RWPE1 (cell line): Measurements from ENCODE around the gene VSTM4.

Source experiments
- CTCF ChIA-PET: fragments of 350-600 bp; sonication (Branson Sonifier 250); formaldehyde crosslinking; extraction: SDS; loops from one replicate; lab custom pipeline; 2021; lab: Yijun Ruan, JAX
- POLR2A ChIA-PET: fragments of 400-600 bp; formaldehyde crosslinking; extraction: SDS; loops from one replicate; lab custom pipeline; 2020; ENCODE audit warnings: antibody characterized with exemption; ENCODE audit not compliant: low non-redundant PET; lab: Yijun Ruan, JAX
- DNase-seq: peaks from one replicate; pipeline ENCODE4 v3.0.0; 2012; ENCODE audit warnings: low spot score
- H3K27ac ChIP-seq: fragments of 450-650 bp; 2 replicates; pipeline ENCODE4 v1.5.1; 2017
- TF ChIP-seq, protein P1 (sequence below): fragments of 450-650 bp; conservative IDR thresholded peaks from 2 replicates; pipeline ENCODE4 v1.5.1; 2017; ENCODE audit warnings: low read depth, mild to moderate bottlenecking

Gene VSTM4

DNA sequence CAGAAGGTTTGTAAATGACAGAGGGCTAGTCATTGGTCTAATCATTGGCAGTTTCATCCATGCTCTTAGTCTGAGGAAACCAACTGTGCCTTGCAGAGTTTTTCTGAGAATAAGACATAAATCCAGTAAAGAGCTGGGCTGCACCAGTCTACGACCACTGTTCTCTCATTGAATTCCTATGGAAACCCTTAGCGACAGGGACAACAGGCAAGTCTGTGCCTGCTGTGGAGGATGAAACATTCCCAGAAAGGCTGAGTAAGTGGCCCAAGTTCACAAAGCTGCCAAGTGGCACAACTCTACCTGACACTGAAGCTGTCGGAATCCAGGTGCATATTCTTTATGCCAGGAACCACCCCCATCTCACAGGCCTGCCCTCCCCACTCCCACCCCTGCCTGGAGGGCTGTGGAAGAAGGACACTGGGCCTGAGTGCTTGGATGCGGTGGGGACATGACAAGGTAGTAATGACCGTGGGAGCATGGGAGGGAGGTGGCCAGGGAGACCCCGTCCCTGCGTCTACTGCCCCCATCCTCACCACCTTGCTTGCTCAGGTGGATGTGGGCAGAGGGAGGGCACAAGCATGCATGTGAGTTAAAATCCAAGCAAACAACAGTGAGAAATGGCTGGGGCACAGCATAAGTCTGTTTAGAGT is 58.0 kb downstream of the VSTM4 start:
- TF ChIP-seq, protein P1, sequence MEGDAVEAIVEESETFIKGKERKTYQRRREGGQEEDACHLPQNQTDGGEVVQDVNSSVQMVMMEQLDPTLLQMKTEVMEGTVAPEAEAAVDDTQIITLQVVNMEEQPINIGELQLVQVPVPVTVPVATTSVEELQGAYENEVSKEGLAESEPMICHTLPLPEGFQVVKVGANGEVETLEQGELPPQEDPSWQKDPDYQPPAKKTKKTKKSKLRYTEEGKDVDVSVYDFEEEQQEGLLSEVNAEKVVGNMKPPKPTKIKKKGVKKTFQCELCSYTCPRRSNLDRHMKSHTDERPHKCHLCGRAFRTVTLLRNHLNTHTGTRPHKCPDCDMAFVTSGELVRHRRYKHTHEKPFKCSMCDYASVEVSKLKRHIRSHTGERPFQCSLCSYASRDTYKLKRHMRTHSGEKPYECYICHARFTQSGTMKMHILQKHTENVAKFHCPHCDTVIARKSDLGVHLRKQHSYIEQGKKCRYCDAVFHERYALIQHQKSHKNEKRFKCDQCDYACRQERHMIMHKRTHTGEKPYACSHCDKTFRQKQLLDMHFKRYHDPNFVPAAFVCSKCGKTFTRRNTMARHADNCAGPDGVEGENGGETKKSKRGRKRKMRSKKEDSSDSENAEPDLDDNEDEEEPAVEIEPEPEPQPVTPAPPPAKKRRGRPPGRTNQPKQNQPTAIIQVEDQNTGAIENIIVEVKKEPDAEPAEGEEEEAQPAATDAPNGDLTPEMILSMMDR = no peak
- H3K27ac ChIP-seq = no peak overlapping the region
- CTCF ChIA-PET = no interaction called here
- no peak for DNase-seq
- POLR2A ChIA-PET = no interaction called here

DNA sequence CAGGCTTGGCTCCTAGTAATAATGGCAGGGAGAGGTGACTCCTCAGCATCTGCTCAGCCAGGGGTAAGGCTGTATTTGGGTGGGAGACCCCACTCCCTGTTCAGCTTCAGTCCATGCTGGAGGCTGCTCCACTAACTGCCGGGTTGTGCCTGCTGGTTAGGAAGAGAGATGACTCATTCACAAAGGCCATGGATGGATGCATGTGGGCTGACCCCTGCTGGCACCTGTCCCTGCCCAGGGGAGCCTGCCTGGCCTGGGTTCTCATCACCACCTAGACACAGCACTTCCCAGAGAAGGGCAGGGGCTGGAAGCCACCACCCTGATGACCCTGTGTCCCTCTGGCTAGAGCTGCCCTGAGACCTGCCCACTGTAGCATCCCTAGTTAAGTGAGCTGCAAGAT is 59.0 kb downstream of the VSTM4 start:
- TF ChIP-seq, protein P1 = no peak
- ChIA-PET POLR2A (no interaction called here), CTCF (no interaction called here)
- H3K27ac ChIP-seq = no peak overlapping the region
- DNase-seq = no peak

DNA sequence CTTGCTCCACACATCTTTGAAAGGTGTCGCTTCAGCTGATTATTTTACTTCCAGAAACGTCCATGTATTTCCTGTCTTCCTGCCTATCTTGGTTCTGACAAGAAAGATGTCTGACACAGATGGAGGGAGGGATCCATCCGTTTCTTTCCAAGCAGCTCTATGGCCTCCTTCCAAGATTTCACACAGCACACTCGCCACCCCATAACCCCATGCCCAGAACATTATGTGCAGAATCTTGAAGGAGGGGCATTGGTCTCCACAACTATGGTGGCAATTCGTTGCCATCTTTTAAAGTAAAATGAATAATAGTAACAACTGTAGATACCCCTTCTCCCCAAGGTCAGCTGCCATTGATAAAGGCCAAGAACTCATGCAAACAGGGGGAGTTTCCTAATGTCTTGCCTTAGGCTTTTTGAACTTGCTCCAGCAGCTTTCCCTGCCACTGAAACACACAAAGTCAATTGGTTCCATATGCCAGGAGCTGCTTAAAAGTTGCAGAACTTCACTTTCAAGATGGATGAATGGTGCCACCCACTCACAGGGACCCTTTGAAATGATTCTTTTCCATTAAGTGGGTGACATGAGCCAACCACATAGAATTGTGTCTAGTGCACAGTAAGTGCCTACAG is 60.0 kb downstream of the VSTM4 start:
- no peak overlapping the region for H3K27ac ChIP-seq
- ChIA-PET CTCF (interaction anchor here (0.5 kb wide), 1 partner anchor 247 kb away, joined by 3 read pairs; no protein-coding TSS in a partner anchor), POLR2A (no interaction called here)
- TF ChIP-seq, protein P1 = no peak
- DNase-seq = no peak

DNA sequence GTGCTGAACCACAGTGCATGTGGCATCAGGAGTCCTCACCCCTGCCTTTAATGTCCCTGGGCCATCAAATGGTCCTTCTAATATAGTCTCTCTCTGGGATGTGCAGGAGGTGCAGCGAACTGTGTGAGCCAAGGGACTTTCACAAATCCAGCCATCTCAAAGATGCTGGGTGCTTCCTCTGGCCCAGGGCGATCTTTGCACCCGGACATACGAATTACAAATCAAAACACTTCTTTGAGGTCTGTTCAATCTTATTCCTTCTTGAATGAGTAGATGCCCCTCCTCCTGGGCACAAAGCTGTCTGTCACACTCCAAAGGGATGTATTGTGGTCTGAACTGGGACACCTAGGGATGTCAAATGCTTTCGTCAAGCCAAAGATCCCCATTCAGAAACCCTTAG is 60.6 kb downstream of the VSTM4 start:
- no peak overlapping the region for H3K27ac ChIP-seq
- TF ChIP-seq, protein P1 = no peak
- POLR2A ChIA-PET = no interaction called here
- no peak for DNase-seq
- CTCF ChIA-PET = no interaction called here

DNA sequence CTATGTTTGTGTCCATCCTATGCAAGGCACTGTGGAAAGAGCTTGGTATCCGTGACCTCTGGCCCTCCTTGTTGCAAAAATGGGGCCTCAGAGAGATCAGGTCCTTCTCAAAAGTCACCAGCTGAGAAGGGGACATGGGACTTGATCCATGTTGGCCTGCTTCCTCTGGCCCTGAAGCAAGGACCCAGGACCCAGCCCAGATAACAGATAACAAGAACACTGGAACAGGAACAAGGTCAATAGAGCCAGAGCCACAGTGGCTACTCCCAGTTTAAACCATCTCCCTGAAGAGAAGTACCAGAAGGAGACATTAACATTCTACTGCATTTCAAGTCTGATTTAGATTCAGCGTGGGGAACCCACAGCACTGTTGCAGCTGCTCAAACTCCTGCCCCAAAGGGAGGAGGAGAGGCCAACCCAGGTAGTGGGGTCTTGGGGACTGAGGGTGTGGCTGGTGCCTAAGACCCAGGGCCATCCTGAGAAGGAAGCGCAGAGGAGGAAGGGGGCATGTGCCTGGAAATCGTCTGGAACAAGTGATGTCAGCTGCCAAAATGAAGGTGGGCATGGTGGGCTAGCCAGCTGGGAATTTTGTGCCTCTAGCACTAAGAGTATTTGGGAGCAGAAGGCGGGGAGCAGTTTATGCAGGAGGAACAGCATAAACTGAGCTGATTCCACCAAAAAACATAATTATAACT is 61.2 kb downstream of the VSTM4 start:
- CTCF ChIA-PET = no interaction called here
- POLR2A ChIA-PET = no interaction called here
- TF ChIP-seq, protein P1 = no peak
- H3K27ac ChIP-seq = no peak overlapping the region
- no peak for DNase-seq

DNA sequence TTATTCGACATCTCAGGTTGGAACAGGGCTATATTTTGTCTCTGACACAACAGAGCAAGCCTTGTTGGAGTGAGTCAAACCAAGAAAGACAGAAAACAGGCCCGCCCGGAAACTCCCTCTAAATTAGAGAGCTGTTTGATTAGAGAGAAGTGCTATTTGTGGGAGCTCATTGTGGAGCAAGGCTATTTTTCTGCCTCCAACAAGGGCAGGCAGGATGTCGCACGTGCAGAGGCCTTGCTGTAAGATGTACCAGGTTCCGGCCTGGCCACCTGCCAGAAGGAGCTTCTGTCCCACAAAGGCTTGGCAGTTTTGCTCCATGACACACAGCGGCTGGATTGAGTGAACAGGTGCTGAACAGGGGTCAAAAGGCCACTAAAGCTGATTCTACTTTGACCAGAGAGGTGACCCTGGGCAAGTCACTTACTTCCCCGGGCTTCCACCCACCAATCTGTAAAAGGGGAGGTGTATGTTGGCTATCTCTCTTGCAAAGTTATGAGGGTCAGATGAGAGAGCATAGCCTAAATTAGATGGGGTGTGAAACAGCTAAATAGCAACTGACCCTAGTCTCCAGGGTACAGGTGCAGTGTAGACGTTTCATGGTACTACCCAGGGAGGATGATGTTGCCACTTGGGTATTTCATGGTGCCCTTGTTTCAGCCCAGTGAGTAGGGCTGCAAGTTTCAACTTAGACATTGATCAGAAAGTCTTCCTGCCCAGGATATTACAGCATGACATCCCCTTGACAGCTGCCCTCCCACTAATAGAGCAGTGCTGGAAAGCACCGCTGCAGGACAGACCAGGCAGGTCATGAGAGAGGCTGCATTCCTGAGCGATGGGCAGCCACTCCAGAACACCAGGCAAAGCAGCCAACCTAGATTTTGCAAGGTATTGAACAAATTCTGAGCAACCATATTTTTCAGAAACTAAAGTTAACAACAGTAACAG is 62.0 kb downstream of the VSTM4 start:
- ChIA-PET POLR2A (no interaction called here), CTCF (no interaction called here)
- TF ChIP-seq, protein P1 = no peak
- no peak for DNase-seq
- no peak overlapping the region for H3K27ac ChIP-seq
